Measurements from ENCODE around the gene RAPGEF1. TPM values are rescaled to one million over a fixed set of nuclear protein-coding genes. Genes with fewer than 3 reads are reported as not detected.

Gene RAPGEF1
- total and polyA plus RNA-seq, 2 of the 13 experiments (the other 11 are each of a cell fraction or from before 2014, with no cell fraction given): 21.2 to 38.9 TPM

GRCh38 chr9:131719262-131719908 is 20.5 kb downstream of the RAPGEF1 start:
- no peak overlapping the region for H3K4me2 ChIP-seq (ENCODE audit: low read depth, low read length)
- no peak overlapping the region for H3K9ac ChIP-seq (ENCODE audit: insufficient read depth, low read depth, low read length)
- no peaks in the 10 kb centered on the region for H3K27me3 ChIP-seq (ENCODE audit: control insufficient read depth in 1 of 2, insufficient read depth in 2 of 2, low read length in 2 of 2)
- no peak for FAIRE-seq
- H4K20me1 ChIP-seq (ENCODE audit: insufficient read depth, low read length): no peaks in the 10 kb centered on the region
- no peak for TF ChIP-seq NONO (IDR thresholded peaks at IDR 0.05)
- TF ChIP-seq NONO (CRISPR knock-in tag; conservative IDR thresholded peaks at IDR 0.05): no peak
- TF ChIP-seq HOXA5 (CRISPR knock-in tag; IDR thresholded peaks at IDR 0.05): no peak
- TF ChIP-seq ZNF496 (CRISPR knock-in tag; IDR thresholded peaks at IDR 0.05; ENCODE audit: insufficient replicate concordance): no peak
- TF ChIP-seq DBP (CRISPR knock-in tag; IDR thresholded peaks at IDR 0.05; ENCODE audit: not compliant biosample characterization): no peak
- TF ChIP-seq ZNF740 (CRISPR knock-in tag; IDR thresholded peaks at IDR 0.05): no peak
- no peak for TF ChIP-seq ZSCAN12 (CRISPR knock-in tag; IDR thresholded peaks at IDR 0.05)
- TF ChIP-seq HNRNPL (IDR thresholded peaks at IDR 0.05; ENCODE audit: low read depth, low read length): no peak
- no peak overlapping the region for H3K27ac ChIP-seq (ENCODE audit: extremely low read length, insufficient read depth, low read length)
- H3K36me3 ChIP-seq (replicated peaks in 1 of 2; ENCODE audit: control insufficient read depth in 1 of 2, insufficient read depth in 2 of 2, low read length in 2 of 2): peaks cover 0 to 4% of the 10 kb centered on the region in 2 experiments; a peak in 3 of 5 replicates
- H3K4me3 ChIP-seq (replicated peaks in 1 of 3; ENCODE audit: insufficient read depth in 1 of 3, low read depth in 2 of 3, low read length in 3 of 3): no peak overlapping the region
- intact Hi-C loops (cut with micrococcal nuclease; ENCODE audit: unreplicated experiment) (no loop called here), in situ Hi-C loops (cut with HindIII; ENCODE audit: extremely low pct_ligation_motif_present, low pct_unique_long_range_greater_than_20kb) (no loop called here)
- POLR2A ChIA-PET: interaction anchor here (1.2 kb wide), 1 partner anchor 13 kb away, joined by 3 read pairs; no protein-coding TSS in a partner anchor
- CTCF ChIA-PET (ENCODE audit: low intra/inter-chr PET ratio, low total read pairs): interaction anchor here (1.6 kb wide), 1 partner anchor 19 kb away, joined by 3 read pairs; no protein-coding TSS in a partner anchor
- H2AFZ ChIP-seq (ENCODE audit: low read length): no peak overlapping the region
- 90% methylated on average over 7 of the region's 7 CpGs for WGBS (ENCODE audit: low lambda C conversion rate)
- no peak for ATAC-seq
- no peaks in the 10 kb centered on the region for H3K9me3 ChIP-seq (ENCODE audit: low read length)
- peaks cover 60% of the 10 kb centered on the region for H3K79me2 ChIP-seq (ENCODE audit: insufficient read depth, low read length)
- no TSS peak for BruUV-seq (replicated peaks)
- no peak for DNase-seq (ENCODE audit: low spot score)
- peaks cover 28% of the 10 kb centered on the region for H3K4me1 ChIP-seq (ENCODE audit: insufficient read depth, low read length)
